Measurements from ENCODE around the gene PRRT1B.

DNA sequence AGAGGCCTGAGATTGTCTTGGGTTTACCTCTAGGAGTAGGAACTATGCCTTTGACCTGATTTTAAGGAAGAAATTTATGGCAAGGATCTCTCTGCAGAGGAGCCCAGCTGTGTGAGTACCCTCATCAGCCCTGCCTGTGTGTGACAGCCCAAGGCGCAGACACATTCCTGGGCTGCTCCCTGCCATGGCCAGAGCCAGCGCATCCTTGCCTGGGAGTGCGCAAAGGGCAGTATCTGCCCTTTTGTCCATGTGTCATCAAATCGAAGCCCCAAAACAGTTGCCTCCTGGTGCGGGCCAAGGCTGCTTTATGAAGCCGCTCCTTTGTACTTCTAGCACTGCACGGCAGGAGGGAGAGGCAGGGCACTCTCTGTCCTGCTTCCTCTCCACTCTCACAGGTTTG, 51.9 kb downstream of the PRRT1B start:
- TF ChIP-seq, protein P1, sequence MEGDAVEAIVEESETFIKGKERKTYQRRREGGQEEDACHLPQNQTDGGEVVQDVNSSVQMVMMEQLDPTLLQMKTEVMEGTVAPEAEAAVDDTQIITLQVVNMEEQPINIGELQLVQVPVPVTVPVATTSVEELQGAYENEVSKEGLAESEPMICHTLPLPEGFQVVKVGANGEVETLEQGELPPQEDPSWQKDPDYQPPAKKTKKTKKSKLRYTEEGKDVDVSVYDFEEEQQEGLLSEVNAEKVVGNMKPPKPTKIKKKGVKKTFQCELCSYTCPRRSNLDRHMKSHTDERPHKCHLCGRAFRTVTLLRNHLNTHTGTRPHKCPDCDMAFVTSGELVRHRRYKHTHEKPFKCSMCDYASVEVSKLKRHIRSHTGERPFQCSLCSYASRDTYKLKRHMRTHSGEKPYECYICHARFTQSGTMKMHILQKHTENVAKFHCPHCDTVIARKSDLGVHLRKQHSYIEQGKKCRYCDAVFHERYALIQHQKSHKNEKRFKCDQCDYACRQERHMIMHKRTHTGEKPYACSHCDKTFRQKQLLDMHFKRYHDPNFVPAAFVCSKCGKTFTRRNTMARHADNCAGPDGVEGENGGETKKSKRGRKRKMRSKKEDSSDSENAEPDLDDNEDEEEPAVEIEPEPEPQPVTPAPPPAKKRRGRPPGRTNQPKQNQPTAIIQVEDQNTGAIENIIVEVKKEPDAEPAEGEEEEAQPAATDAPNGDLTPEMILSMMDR (IDR thresholded peaks at IDR 0.05; ENCODE audit: low read depth, low read length), result no peak
- no peak for TF ChIP-seq EZH2phosphoT487 (IDR thresholded peaks at IDR 0.05; ENCODE audit: low read depth)

Measured in OCI-LY3 (cell line).